Uterus (tissue), 2 donors: ENCODE measurements around the gene FXYD4.

ENCODE experiments used
- CTCF ChIP-seq, 4 experiments: fragments of 200-600 bp in 2 of 4; fragments of 450-650 bp in 2 of 4; sonication (generic) in 2 of 4; IDR thresholded peaks; one replicate each; pipeline ENCODE4 v1.5.1; 2016 to 2019; ENCODE audit warnings: antibody characterized with exemption in 4 of 4, mild to moderate bottlenecking in 2 of 4, moderate library complexity in 1 of 4
- POLR2A ChIP-seq, 2 donors: fragments of 450-650 bp; IDR thresholded peaks; one replicate each; pipeline ENCODE4 v1.6.1; 2016; ENCODE audit warnings: antibody characterized with exemption in 2 of 2, mild to moderate bottlenecking in 1 of 2, moderate library complexity in 1 of 2

GRCh38 chr10:43380610-43381222 lies 9.3 kb downstream of the FXYD4 start:
- TF ChIP-seq CTCF (IDR thresholded peaks at IDR 0.05) (no peak), POLR2A (IDR thresholded peaks at IDR 0.05) (no peak)
